Gastrocnemius medialis (tissue), 4 donors: ENCODE measurements around the gene SHC4. TPM values are rescaled to one million over a fixed set of nuclear protein-coding genes. Genes with fewer than 3 reads are reported as not detected.

ENCODE experiments used
- ATAC-seq, 2 donors: fragments of 150-250 bp; one replicate each; pipeline ENCODE4 v1.9.1; 2016
- DNase-seq, 2 donors: peaks; one replicate each; pipeline ENCODE4 v3.0.0-alpha.2; 2019
- H3K27ac ChIP-seq, 4 donors: fragments of 200-600 bp; sonication (generic); 1 replicate in 1 of 4; 2 replicates in 3 of 4; pipeline ENCODE4 v1.5.1; 2016 to 2018; ENCODE audit warnings: mild to moderate bottlenecking in 2 of 4, moderate library complexity in 1 of 4
- H3K27me3 ChIP-seq, 3 donors: fragments of 200-600 bp; sonication (generic) in 2 of 3; 1 replicate in 1 of 3; 2 replicates in 2 of 3; pipeline versions ENCODE4 v1.5.1 to v1.6.0; 2016 to 2019; ENCODE audit warnings: mild to moderate bottlenecking in 1 of 3, moderate library complexity in 1 of 3
- H3K36me3 ChIP-seq, 2 donors: fragments of 200-600 bp; sonication (generic) in 1 of 2; one replicate each; pipeline ENCODE4 v1.5.1; 2017 to 2018
- H3K4me1 ChIP-seq, 2 donors: fragments of 200-600 bp; sonication (generic) in 1 of 2; one replicate each; pipeline ENCODE4 v1.5.1; 2016 to 2017; ENCODE audit warnings: mild to moderate bottlenecking in 2 of 2
- H3K4me3 ChIP-seq, 4 donors: fragments of 200-600 bp; sonication (generic) in 3 of 4; 1 replicate in 1 of 4; 2 replicates in 3 of 4; pipeline ENCODE4 v1.5.1; 2016 to 2019; ENCODE audit warnings: mild to moderate bottlenecking in 2 of 4
- H3K9me3 ChIP-seq, 3 donors: fragments of 200-600 bp; sonication (generic) in 2 of 3; 1 replicate in 1 of 3; 2 replicates in 2 of 3; pipeline ENCODE4 v1.5.1; 2016 to 2019
- CTCF ChIP-seq, 5 experiments: fragments of 450-650 bp in 3 of 5; fragments of 200-600 bp in 2 of 5; sonication (generic) in 2 of 5; IDR thresholded peaks in 4 of 5; conservative IDR thresholded peaks in 1 of 5; 1 replicate in 4 of 5; 2 replicates in 1 of 5; pipeline ENCODE4 v1.5.1; 2016 to 2019; ENCODE audit warnings: antibody characterized with exemption in 5 of 5, mild to moderate bottlenecking in 3 of 5, moderate library complexity in 3 of 5
- POLR2A ChIP-seq, 2 donors: fragments of 450-650 bp; IDR thresholded peaks; one replicate each; pipeline ENCODE4 v1.6.1; 2017; ENCODE audit warnings: antibody characterized with exemption in 2 of 2, mild to moderate bottlenecking in 2 of 2, moderate library complexity in 2 of 2
- in situ Hi-C, 4 donors: fragments of 200-750 bp; cut with MboI; loops; one replicate each; pipeline versions ENCODE4 v1.15.0 to v1.8.0; 2017; ENCODE audit warnings: low sequenced_read_pairs in 4 of 4
- intact Hi-C: fragments of 100-400 bp; cut with DNase I; formaldehyde crosslinking; loops from one replicate; pipeline ENCODE4 v1.15.1; 2023; ENCODE audit warnings: low total_unique reads
- total RNA-seq, 4 donors: library from RNA; depleted of rRNA; stranded (reverse); fragments of >200 nt; gene quantifications; one replicate each; pipeline versions ENCODE4 v1.1.0 to v1.2.3, GENCODE V29; 2016

Gene SHC4
- total RNA-seq, 4 donors from 2014 or later, result 0.29 to 0.39 TPM; not detected in 2

- no peak for TF ChIP-seq POLR2A (IDR thresholded peaks at IDR 0.05)
- no peak for TF ChIP-seq CTCF (IDR thresholded peaks at IDR 0.05 in 4 of 5, conservative IDR thresholded peaks at IDR 0.05 in 1 of 5)
- intact Hi-C loops (no loop called here), in situ Hi-C loops (no loop called here)
- Histone ChIP-seq H3K9me3 (no peaks in the 10 kb centered on the region), H3K4me3 (no peak overlapping the region), H3K4me1 (no peaks in the 10 kb centered on the region), H3K27ac (no peak overlapping the region), H3K27me3 (no peaks in the 10 kb centered on the region), H3K36me3 (peaks cover 4 to 46% of the 10 kb centered on the region in 2 donors)
- no peak for ATAC-seq
- no peak for DNase-seq
Measured at GRCh38 chr15:48992545-48992944, 28.8 kb upstream of the SHC4 start.

- Histone ChIP-seq H3K4me3 (no peak overlapping the region), H3K27me3 (no peaks in the 10 kb centered on the region), H3K27ac (no peak overlapping the region), H3K4me1 (no peaks in the 10 kb centered on the region), H3K9me3 (no peaks in the 10 kb centered on the region), H3K36me3 (peaks cover 4 to 43% of the 10 kb centered on the region in 2 donors)
- TF ChIP-seq POLR2A (IDR thresholded peaks at IDR 0.05) (no peak), CTCF (IDR thresholded peaks at IDR 0.05 in 4 of 5, conservative IDR thresholded peaks at IDR 0.05 in 1 of 5) (no peak)
- intact Hi-C loops (no loop called here), in situ Hi-C loops (no loop called here)
- ATAC-seq (no peak), DNase-seq (no peak)
Measured at GRCh38 chr15:48992096-48992495, 28.4 kb upstream of the SHC4 start.

- Histone ChIP-seq H3K27ac (no peak overlapping the region), H3K4me1 (no peaks in the 10 kb centered on the region), H3K27me3 (no peaks in the 10 kb centered on the region), H3K9me3 (no peaks in the 10 kb centered on the region), H3K36me3 (peaks cover 4 to 25% of the 10 kb centered on the region in 2 donors), H3K4me3 (no peak overlapping the region)
- TF ChIP-seq POLR2A (IDR thresholded peaks at IDR 0.05) (no peak), CTCF (IDR thresholded peaks at IDR 0.05 in 4 of 5, conservative IDR thresholded peaks at IDR 0.05 in 1 of 5) (no peak)
- DNase-seq (no peak), ATAC-seq (no peak)
- in situ Hi-C loops, result no loop called here
- intact Hi-C loops, result loop anchor here (5.0 kb wide), 1 partner anchor 1813 kb away; no protein-coding TSS in a partner anchor
Measured at GRCh38 chr15:48989170-48989569, 25.5 kb upstream of the SHC4 start.

- Histone ChIP-seq H3K9me3 (no peaks in the 10 kb centered on the region), H3K27ac (no peak overlapping the region), H3K36me3 (peaks cover 4 to 18% of the 10 kb centered on the region in 2 donors), H3K4me1 (no peaks in the 10 kb centered on the region), H3K4me3 (no peak overlapping the region), H3K27me3 (no peaks in the 10 kb centered on the region)
- DNase-seq (no peak), ATAC-seq (peak in 1 of 2 donors; percentile 49)
- intact Hi-C loops (loop anchor here (5.0 kb wide), 1 partner anchor 1815 kb away; no protein-coding TSS in a partner anchor), in situ Hi-C loops (no loop called here)
- TF ChIP-seq POLR2A (IDR thresholded peaks at IDR 0.05) (no peak), CTCF (IDR thresholded peaks at IDR 0.05 in 4 of 5, conservative IDR thresholded peaks at IDR 0.05 in 1 of 5) (no peak)
Measured at GRCh38 chr15:48987142-48987541, 23.4 kb upstream of the SHC4 start.

- ATAC-seq, result no peak
- no peak overlapping the region for H3K27ac ChIP-seq
- no peaks in the 10 kb centered on the region for H3K27me3 ChIP-seq
- H3K4me1 ChIP-seq, result no peaks in the 10 kb centered on the region
- TF ChIP-seq CTCF (IDR thresholded peaks at IDR 0.05 in 4 of 5, conservative IDR thresholded peaks at IDR 0.05 in 1 of 5) (no peak), POLR2A (IDR thresholded peaks at IDR 0.05) (no peak)
- intact Hi-C loops, result loop anchor here (5.0 kb wide), 1 partner anchor 1816 kb away; no protein-coding TSS in a partner anchor
- no peak overlapping the region for H3K4me3 ChIP-seq
- peaks cover 0 to 10% of the 10 kb centered on the region in 2 donors for H3K36me3 ChIP-seq
- H3K9me3 ChIP-seq, result no peaks in the 10 kb centered on the region
- no peak for DNase-seq
- in situ Hi-C loops, result no loop called here
Measured at GRCh38 chr15:48986240-48986639, 22.5 kb upstream of the SHC4 start.
